Gastroesophageal sphincter (tissue), 4 donors: ENCODE results near the gene GPR132. TPM values are rescaled to one million over a fixed set of nuclear protein-coding genes. Genes with fewer than 3 reads are reported as not detected.

Source experiments
- ATAC-seq: fragments of 150-250 bp; one replicate; pipeline ENCODE4 v1.9.1; 2016; ENCODE audit warnings: mild to moderate bottlenecking, moderate library complexity
- H3K27ac ChIP-seq, 4 donors: fragments of 200-600 bp; sonication (generic) in 3 of 4; 1 replicate in 3 of 4; 2 replicates in 1 of 4; pipeline ENCODE4 v1.5.1; 2016 to 2019
- H3K27me3 ChIP-seq: fragments of 200-600 bp; sonication (generic); one replicate; pipeline ENCODE4 v1.5.1; 2019
- H3K36me3 ChIP-seq, 2 donors: fragments of 200-600 bp; sonication (generic); one replicate each; pipeline ENCODE4 v1.5.1; 2019; ENCODE audit warnings: control low read depth in 1 of 2
- H3K4me1 ChIP-seq, 3 donors: fragments of 200-600 bp; sonication (generic); 1 replicate in 2 of 3; 2 replicates in 1 of 3; pipeline ENCODE4 v1.5.1; 2016 to 2019; ENCODE audit warnings: control low read depth in 2 of 3
- H3K4me3 ChIP-seq, 2 donors: fragments of 200-600 bp; sonication (generic); one replicate each; pipeline ENCODE4 v1.5.1; 2019; ENCODE audit warnings: mild to moderate bottlenecking in 1 of 2, moderate library complexity in 1 of 2
- H3K9me3 ChIP-seq, 3 donors: fragments of 200-600 bp; sonication (generic); one replicate each; pipeline ENCODE4 v1.5.1; 2017 to 2019; ENCODE audit warnings: control low read depth in 2 of 3
- EP300 ChIP-seq: sonication (generic); formaldehyde crosslinking; IDR thresholded peaks from one replicate; pipeline ENCODE4 v1.6.1; 2017; ENCODE audit warnings: antibody characterized with exemption, mild to moderate bottlenecking
- POLR2A ChIP-seq, 2 donors: fragments of 450-650 bp; IDR thresholded peaks; one replicate each; pipeline ENCODE4 v1.6.1; 2017; ENCODE audit warnings: antibody characterized with exemption in 2 of 2, mild to moderate bottlenecking in 2 of 2, moderate library complexity in 1 of 2
- POLR2AphosphoS5 ChIP-seq: sonication (generic); formaldehyde crosslinking; IDR thresholded peaks from one replicate; pipeline ENCODE4 v1.6.1; 2017; ENCODE audit warnings: antibody characterized with exemption
- WGBS, 2 donors: methylation state at CpG; one replicate each; pipeline ENCODE4 v1.1.5; 2018; ENCODE audit warnings: low coverage in 1 of 2; 5-methylcytosine and 5-hydroxymethylcytosine counted together
- total RNA-seq, 4 donors: library from RNA; depleted of rRNA; stranded (reverse); fragments of >200 nt; gene quantifications; one replicate each; pipeline ENCODE4 v1.1.0, GENCODE V29; 2016
- TF ChIP-seq, protein P1 (sequence below), 4 experiments: fragments of 200-600 bp in 2 of 4; fragments of 450-650 bp in 2 of 4; sonication (generic) in 1 of 4; IDR thresholded peaks; one replicate each; pipeline ENCODE4 v1.5.1; 2017 to 2019; ENCODE audit warnings: antibody characterized with exemption in 4 of 4, mild to moderate bottlenecking in 2 of 4, moderate library complexity in 2 of 4

GPR132 gene
- total RNA-seq, 4 donors from 2014 or later = 1.0 to 3.2 (median 2.1) TPM

DNA sequence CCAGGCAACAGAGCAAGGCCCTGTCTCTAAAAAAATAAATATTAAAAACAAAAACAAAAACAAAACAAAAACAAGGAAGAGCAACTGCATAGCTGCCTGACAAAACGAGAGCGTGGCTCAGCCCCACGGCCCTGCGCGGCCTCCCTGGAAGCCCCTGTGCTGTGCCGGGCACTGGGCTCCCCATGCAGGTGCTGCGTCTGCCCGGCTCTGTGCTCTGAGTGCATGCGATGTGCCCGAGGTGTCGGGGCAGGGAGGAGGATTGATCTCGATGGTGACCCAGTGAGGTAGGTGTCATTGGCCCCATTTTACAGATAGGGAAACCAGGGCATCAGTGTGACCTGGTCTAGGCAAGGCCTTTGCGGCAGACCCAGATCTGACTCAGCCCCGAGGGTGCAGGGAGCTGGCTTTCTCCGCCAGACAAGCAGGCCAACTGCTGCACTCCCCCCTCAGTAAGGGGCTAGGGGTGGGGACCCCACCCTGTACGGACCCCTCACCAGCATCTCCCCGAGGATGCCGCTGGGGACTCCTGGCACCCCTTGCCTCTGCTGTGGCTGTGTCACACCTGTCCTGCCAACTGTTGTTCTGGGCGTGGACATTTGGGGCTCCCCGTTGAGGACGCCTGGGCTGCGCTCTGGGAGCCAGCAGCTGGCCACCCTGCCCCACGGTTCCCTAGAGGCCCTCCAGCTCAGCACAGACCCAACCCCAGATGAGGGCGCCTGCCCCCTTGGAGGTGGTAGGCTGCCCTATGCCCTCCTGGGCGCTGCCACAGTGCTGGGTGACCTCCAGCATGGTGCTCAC, 15.3 kb downstream of the GPR132 start:
- H3K36me3 ChIP-seq = no peaks in the 10 kb centered on the region
- no peak overlapping the region for H3K27ac ChIP-seq
- H3K4me3 ChIP-seq = no peak overlapping the region
- no peak for ATAC-seq
- no peaks in the 10 kb centered on the region for H3K9me3 ChIP-seq
- H3K27me3 ChIP-seq = peaks cover 11% of the 10 kb centered on the region
- 85% methylated on average over 11 of the region's 25 CpGs; no CpG with 5 or more reads in 1 of the 2 donors for whole genome bisulfite sequencing, 2 donors
- TF ChIP-seq POLR2A (IDR thresholded peaks at IDR 0.05) (no peak), POLR2AphosphoS5 (no peak), EP300 (no peak)
- TF ChIP-seq, protein P1, sequence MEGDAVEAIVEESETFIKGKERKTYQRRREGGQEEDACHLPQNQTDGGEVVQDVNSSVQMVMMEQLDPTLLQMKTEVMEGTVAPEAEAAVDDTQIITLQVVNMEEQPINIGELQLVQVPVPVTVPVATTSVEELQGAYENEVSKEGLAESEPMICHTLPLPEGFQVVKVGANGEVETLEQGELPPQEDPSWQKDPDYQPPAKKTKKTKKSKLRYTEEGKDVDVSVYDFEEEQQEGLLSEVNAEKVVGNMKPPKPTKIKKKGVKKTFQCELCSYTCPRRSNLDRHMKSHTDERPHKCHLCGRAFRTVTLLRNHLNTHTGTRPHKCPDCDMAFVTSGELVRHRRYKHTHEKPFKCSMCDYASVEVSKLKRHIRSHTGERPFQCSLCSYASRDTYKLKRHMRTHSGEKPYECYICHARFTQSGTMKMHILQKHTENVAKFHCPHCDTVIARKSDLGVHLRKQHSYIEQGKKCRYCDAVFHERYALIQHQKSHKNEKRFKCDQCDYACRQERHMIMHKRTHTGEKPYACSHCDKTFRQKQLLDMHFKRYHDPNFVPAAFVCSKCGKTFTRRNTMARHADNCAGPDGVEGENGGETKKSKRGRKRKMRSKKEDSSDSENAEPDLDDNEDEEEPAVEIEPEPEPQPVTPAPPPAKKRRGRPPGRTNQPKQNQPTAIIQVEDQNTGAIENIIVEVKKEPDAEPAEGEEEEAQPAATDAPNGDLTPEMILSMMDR (IDR thresholded peaks at IDR 0.05) = no peak
- H3K4me1 ChIP-seq = peaks cover 0 to 11% (median 0%) of the 10 kb centered on the region in 3 donors

GRCh38 chr14:105047283-105048016, 17.8 kb downstream of the GPR132 start:
- ATAC-seq = no peak
- no peak overlapping the region for H3K4me3 ChIP-seq
- WGBS, 2 donors = 79 to 80% methylated on average over 1 to 10 of the region's 24 CpGs
- H3K36me3 ChIP-seq = no peaks in the 10 kb centered on the region
- peaks cover 0 to 11% (median 0%) of the 10 kb centered on the region in 3 donors for H3K4me1 ChIP-seq
- no peaks in the 10 kb centered on the region for H3K9me3 ChIP-seq
- TF ChIP-seq POLR2A (IDR thresholded peaks at IDR 0.05) = no peak
- no peak for TF ChIP-seq POLR2AphosphoS5
- TF ChIP-seq EP300 = no peak
- TF ChIP-seq, protein P1 (IDR thresholded peaks at IDR 0.05) = no peak
- H3K27me3 ChIP-seq = peaks cover 11% of the 10 kb centered on the region
- no peak overlapping the region for H3K27ac ChIP-seq

DNA sequence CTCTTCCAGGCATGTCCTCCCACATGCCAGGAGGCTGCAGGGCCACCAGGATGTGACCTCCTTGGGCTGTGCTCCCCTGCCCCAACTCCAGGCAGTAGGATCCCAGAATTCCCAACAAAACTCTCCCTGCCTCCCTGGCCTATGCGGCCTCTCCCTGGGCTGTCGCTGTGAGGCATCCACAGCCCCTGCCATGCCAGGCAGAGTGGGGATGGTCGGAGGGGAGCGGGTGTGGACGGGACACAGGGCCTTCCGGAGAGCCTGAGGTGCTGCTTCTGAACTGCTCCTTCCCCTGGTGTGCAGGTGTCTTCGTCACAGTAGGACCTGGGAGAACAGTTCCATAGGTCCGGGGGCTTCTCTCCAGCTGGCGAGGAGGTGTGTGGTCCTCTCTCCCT, 18.3 kb downstream of the GPR132 start:
- TF ChIP-seq EP300 (no peak), POLR2A (IDR thresholded peaks at IDR 0.05) (no peak), POLR2AphosphoS5 (no peak)
- TF ChIP-seq, protein P1 (IDR thresholded peaks at IDR 0.05) = no peak
- no peak for ATAC-seq
- Histone ChIP-seq H3K4me1 (peaks cover 0 to 11% (median 0%) of the 10 kb centered on the region in 3 donors), H3K9me3 (no peaks in the 10 kb centered on the region), H3K4me3 (no peak overlapping the region), H3K27ac (no peak overlapping the region), H3K36me3 (no peaks in the 10 kb centered on the region), H3K27me3 (peaks cover 11% of the 10 kb centered on the region)
- WGBS, 2 donors = no CpG with 5 or more reads among the region's 9 CpGs

DNA sequence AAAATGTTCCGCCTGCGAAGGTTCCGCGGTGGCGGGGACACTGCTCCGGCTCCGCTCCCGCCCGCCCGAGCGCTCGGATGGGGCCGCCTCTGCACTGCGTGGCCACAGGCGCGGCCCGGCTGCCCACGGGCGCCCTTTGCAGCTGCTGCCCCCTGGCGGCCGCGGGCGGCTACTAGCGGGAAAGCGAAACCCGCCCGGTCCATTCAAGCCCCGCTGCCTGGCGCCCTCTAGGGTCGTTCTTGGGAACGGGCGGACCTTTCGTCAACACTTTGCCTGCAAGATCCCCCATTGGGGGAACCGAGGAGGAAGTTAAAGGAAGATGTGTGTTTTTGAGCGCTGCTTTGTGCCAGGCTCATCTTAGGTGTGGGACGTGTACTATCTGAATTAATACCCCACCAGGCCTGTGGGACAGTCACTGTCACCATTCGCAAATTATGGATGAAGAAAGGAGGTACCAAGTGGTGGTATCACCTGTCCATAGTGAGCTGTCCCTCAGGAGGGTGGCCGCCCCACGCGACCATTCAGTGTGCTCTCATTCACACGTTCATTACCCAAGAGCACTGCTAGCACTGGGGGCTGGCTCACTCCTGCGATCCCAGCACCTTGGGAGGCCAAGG, 19.4 kb downstream of the GPR132 start:
- 13 to 48% methylated on average over 5 to 9 of the region's 42 CpGs for WGBS, 2 donors
- Histone ChIP-seq H3K4me3 (no peak overlapping the region), H3K9me3 (no peaks in the 10 kb centered on the region), H3K27ac (no peak overlapping the region), H3K4me1 (peaks cover 0 to 11% (median 0%) of the 10 kb centered on the region in 3 donors), H3K36me3 (no peaks in the 10 kb centered on the region), H3K27me3 (peaks cover 11% of the 10 kb centered on the region)
- TF ChIP-seq POLR2AphosphoS5 (peak; percentile 22), POLR2A (IDR thresholded peaks at IDR 0.05) (no peak), EP300 (no peak)
- TF ChIP-seq, protein P1 (IDR thresholded peaks at IDR 0.05) = peak in 3 of 4 experiments; percentile 100
- peak; percentile 91 for ATAC-seq
